Endothelial cell (in vitro differentiated cells): ENCODE data around the gene LY6G5B. TPM values are rescaled to one million over a fixed set of nuclear protein-coding genes. Genes with fewer than 3 reads are reported as not detected.

Source experiments
- DNase-seq: peaks from one replicate; pipeline ENCODE4 v3.0.0; 2021; ENCODE audit warnings: low spot score
- H3K27ac Mint-ChIP-seq: one replicate; pipeline ENCODE4 v1.8.0; 2021; ENCODE audit warnings: mixed read lengths, inconsistent platforms; ENCODE audit not compliant: unreplicated experiment
- H3K27me3 Mint-ChIP-seq: one replicate; pipeline ENCODE4 v1.8.0; 2021; ENCODE audit warnings: mild to moderate bottlenecking, moderate library complexity, mixed read lengths, inconsistent platforms; ENCODE audit not compliant: unreplicated experiment
- H3K36me3 Mint-ChIP-seq: one replicate; pipeline ENCODE4 v1.8.0; 2021; ENCODE audit warnings: mild to moderate bottlenecking, low read depth, mixed read lengths, inconsistent platforms; ENCODE audit not compliant: unreplicated experiment
- H3K4me1 Mint-ChIP-seq: one replicate; pipeline ENCODE4 v1.8.0; 2021; ENCODE audit warnings: mild to moderate bottlenecking, mixed read lengths, inconsistent platforms; ENCODE audit not compliant: unreplicated experiment
- H3K4me3 Mint-ChIP-seq: one replicate; pipeline ENCODE4 v1.8.0; 2021; ENCODE audit warnings: mild to moderate bottlenecking, mixed read lengths, inconsistent platforms; ENCODE audit not compliant: unreplicated experiment
- H3K9me3 Mint-ChIP-seq: one replicate; pipeline ENCODE4 v1.8.0; 2021; ENCODE audit warnings: mixed read lengths, inconsistent platforms; ENCODE audit not compliant: unreplicated experiment
- CTCF ChIP-seq: fragments of 200-600 bp; sonication (generic); IDR thresholded peaks from one replicate; pipeline ENCODE4 v1.5.0; 2021; ENCODE audit warnings: antibody characterized with exemption; ENCODE audit not compliant: unreplicated experiment
- microRNA-seq: library from miRNA; unstranded; fragments of <30 nt; microRNA quantifications from one replicate; pipeline ENCODE4, GENCODE V29; 2020; ENCODE audit not compliant: unreplicated experiment
- total RNA-seq: library from RNA; stranded (reverse); fragmentation: NEBNext Ultra II Directional; extraction: Animal tissue kit (Norgen Biotek cat#: 25700); gene quantifications from one replicate; pipeline ENCODE4 v1.2.1, GENCODE V29; 2021; ENCODE audit not compliant: unreplicated experiment

The LY6G5B gene
- total RNA-seq, 1 donor from 2014 or later, result 16.3 TPM

DNA sequence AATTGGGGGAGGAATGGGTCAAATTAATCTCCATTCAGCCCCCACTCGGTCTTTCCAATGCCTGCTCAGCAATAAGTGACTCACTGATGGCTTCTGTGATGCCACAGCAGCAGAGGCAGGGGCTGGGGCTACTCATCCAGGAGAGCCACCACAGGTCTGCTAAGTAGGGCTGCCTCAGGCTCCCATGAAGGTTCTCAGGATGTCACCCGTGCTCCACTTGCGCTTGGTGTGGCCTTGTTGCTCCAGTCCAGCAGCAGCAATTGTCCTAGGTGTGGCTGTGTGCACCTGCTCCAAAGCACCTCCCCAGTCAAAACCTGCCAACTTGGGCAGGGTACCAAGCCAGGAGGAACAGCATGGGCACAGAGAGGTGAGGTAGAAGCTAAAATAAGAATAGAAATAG, 52.4 kb downstream of the LY6G5B start:
- H3K4me1 Mint-ChIP-seq, result peaks cover 14% of the 10 kb centered on the region
- H3K27ac Mint-ChIP-seq, result no peak overlapping the region
- H3K4me3 Mint-ChIP-seq, result no peak overlapping the region
- no peaks in the 10 kb centered on the region for H3K9me3 Mint-ChIP-seq
- DNase-seq, result no peak
- H3K36me3 Mint-ChIP-seq, result peaks cover 23% of the 10 kb centered on the region
- no peak for TF ChIP-seq CTCF
- H3K27me3 Mint-ChIP-seq, result peaks cover 14% of the 10 kb centered on the region

Small RNA genes within 50 kb of the gene (microRNA-seq; reads per million reads assigned to microRNA genes)
- gene MIR4646 (4.3 reads per million, percentile 46 among the genes with 10 or more reads in this experiment), gene MIR6832 (1.2 reads per million, percentile 17 among the genes with 10 or more reads in this experiment)

Other genes starting within 250 kb of the LY6G5B start
- 3.6 TPM for gene MICB, start 171.8 kb upstream of the LY6G5B start, total RNA-seq
- gene MCCD1, start 141.0 kb upstream of the LY6G5B start, total RNA-seq, result not detected
- 336 TPM for gene DDX39B, start 128.0 kb upstream of the LY6G5B start, total RNA-seq
- gene ATP6V1G2, start 123.4 kb upstream of the LY6G5B start, total RNA-seq, result 1.8 TPM
- gene NFKBIL1, start 122.4 kb upstream of the LY6G5B start, total RNA-seq, result 13.4 TPM
- not detected for gene LTA, start 97.7 kb upstream of the LY6G5B start, total RNA-seq
- not detected for gene TNF, start 94.4 kb upstream of the LY6G5B start, total RNA-seq
- gene LTB, start 87.6 kb upstream of the LY6G5B start, total RNA-seq, result not detected
- gene LST1, start 83.7 kb upstream of the LY6G5B start, total RNA-seq, result 1.7 TPM
- gene NCR3, start 77.0 kb upstream of the LY6G5B start, total RNA-seq, result not detected
- 22.8 TPM for gene AIF1, start 54.7 kb upstream of the LY6G5B start, total RNA-seq
- gene PRRC2A, start 49.3 kb upstream of the LY6G5B start, total RNA-seq, result 149 TPM
- 312 TPM for gene BAG6, start 17.3 kb upstream of the LY6G5B start, total RNA-seq
- gene APOM, start 14.1 kb upstream of the LY6G5B start, total RNA-seq, result 0.92 TPM
- 13.1 TPM for gene C6orf47, start 9.2 kb upstream of the LY6G5B start, total RNA-seq
- gene GPANK1, start 5.0 kb upstream of the LY6G5B start, total RNA-seq, result 8.9 TPM
- gene CSNK2B, start 3.9 kb upstream of the LY6G5B start, total RNA-seq, result 164 TPM
- gene LY6G5C, start 11.1 kb downstream of the LY6G5B start, total RNA-seq, result 22.0 TPM
- 54.7 TPM for gene ABHD16A, start 33.3 kb downstream of the LY6G5B start, total RNA-seq
- not detected for gene LY6G6F, start 36.9 kb downstream of the LY6G5B start, total RNA-seq
- gene LY6G6D, start 45.4 kb downstream of the LY6G5B start, total RNA-seq, result not detected
- gene LY6G6C, start 51.8 kb downstream of the LY6G5B start, total RNA-seq, result 0.28 TPM
- not detected for gene MPIG6B, start 53.4 kb downstream of the LY6G5B start, total RNA-seq
- 145 TPM for gene DDAH2, start 59.3 kb downstream of the LY6G5B start, total RNA-seq
- gene CLIC1, start 66.6 kb downstream of the LY6G5B start, total RNA-seq, result 420 TPM
- gene MSH5, start 70.0 kb downstream of the LY6G5B start, total RNA-seq, result 16.1 TPM
- 2.4 TPM for gene SAPCD1, start 92.7 kb downstream of the LY6G5B start, total RNA-seq
- 0.74 TPM for gene VWA7, start 107.4 kb downstream of the LY6G5B start, total RNA-seq
- gene VARS1, start 125.8 kb downstream of the LY6G5B start, total RNA-seq, result 53.0 TPM
- 57.1 TPM for gene LSM2, start 137.0 kb downstream of the LY6G5B start, total RNA-seq
- gene HSPA1L, start 145.3 kb downstream of the LY6G5B start, total RNA-seq, result 0.82 TPM
- gene HSPA1A, start 145.6 kb downstream of the LY6G5B start, total RNA-seq, result 27.2 TPM
- 19.8 TPM for gene HSPA1B, start 157.8 kb downstream of the LY6G5B start, total RNA-seq
- 31.9 TPM for gene NEU1, start 192.8 kb downstream of the LY6G5B start, total RNA-seq
- gene SLC44A4, start 209.0 kb downstream of the LY6G5B start, total RNA-seq, result 1.6 TPM
- gene EHMT2, start 227.7 kb downstream of the LY6G5B start, total RNA-seq, result 53.4 TPM
- 9.0 TPM for gene ZBTB12, start 232.1 kb downstream of the LY6G5B start, total RNA-seq